Epithelial cell of proximal tubule (primary cell): ENCODE data around the gene DOCK2. TPM values are rescaled to one million over a fixed set of nuclear protein-coding genes. Genes with fewer than 3 reads are reported as not detected.

Experiments used
- DNase-seq: peaks from one replicate; pipeline ENCODE4 v3.0.0-alpha.2; 2011; ENCODE audit warnings: low read depth
- H3K4me3 ChIP-seq: 2 replicates; pipeline ENCODE4 v1.5.1; 2011; ENCODE audit warnings: low read depth, mild to moderate bottlenecking, low read length
- CTCF ChIP-seq: conservative IDR thresholded peaks from 2 replicates; pipeline ENCODE4 v1.5.1; 2012; ENCODE audit warnings: low read depth, mild to moderate bottlenecking, low read length
- total RNA-seq: library from RNA; depleted of rRNA; stranded (reverse); fragments of >200 nt; gene quantifications from 2 replicates; pipeline ENCODE4 v1.2.3, GENCODE V29; 2015

DOCK2 gene
- total RNA-seq, 1 donor from 2014 or later = 30.4 TPM

DNA sequence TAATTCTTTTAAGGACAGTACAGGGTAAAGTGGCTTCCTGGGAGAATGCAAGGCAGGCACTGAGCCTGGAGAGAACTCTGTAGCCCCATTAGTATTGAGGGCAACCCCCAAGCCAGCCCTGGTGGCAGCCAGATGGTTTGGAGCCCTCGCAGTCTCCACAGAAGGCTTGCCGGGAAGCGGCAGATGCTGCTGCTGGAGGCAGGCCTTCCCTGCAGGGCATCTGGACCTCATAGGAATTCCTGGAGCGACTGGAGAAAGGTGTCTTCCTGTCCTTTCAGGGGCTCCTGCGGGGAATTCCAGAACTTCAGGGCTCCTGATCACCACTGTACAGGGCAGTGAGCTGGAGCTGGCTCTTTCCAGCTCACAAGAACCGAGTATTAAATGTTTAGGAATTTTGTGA is 175.7 kb downstream of the DOCK2 start:
- H3K4me3 ChIP-seq = no peak overlapping the region
- no peak for TF ChIP-seq CTCF
- DNase-seq = no peak

- TF ChIP-seq CTCF = no peak
- DNase-seq = no peak
- no peak overlapping the region for H3K4me3 ChIP-seq
Measured at GRCh38 chr5:169814045-169814444, 177.0 kb downstream of the DOCK2 start.

- H3K4me3 ChIP-seq = no peak overlapping the region
- no peak for DNase-seq
- no peak for TF ChIP-seq CTCF
Measured at GRCh38 chr5:169814522-169814921, 177.4 kb downstream of the DOCK2 start.

DNA sequence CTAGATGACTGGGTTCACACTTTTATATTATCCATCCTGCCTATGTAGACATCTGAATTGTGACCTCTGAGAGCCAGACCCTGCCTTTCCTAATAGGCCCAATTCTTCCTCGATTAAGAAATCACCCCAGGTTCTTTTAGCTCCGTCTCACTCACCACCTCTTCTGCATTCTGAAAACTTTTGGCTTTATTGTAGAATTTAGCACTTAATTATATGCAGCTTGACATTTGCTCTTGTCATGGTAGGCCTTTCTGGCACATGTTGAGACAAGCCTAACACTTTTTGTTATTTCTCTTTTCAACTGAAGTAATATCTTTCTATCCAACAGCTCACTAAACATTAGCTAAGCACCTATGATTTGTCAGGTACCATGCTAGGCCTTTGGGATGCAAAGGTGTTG is 180.0 kb downstream of the DOCK2 start:
- no peak for TF ChIP-seq CTCF
- H3K4me3 ChIP-seq = no peak overlapping the region
- DNase-seq = no peak

DNA sequence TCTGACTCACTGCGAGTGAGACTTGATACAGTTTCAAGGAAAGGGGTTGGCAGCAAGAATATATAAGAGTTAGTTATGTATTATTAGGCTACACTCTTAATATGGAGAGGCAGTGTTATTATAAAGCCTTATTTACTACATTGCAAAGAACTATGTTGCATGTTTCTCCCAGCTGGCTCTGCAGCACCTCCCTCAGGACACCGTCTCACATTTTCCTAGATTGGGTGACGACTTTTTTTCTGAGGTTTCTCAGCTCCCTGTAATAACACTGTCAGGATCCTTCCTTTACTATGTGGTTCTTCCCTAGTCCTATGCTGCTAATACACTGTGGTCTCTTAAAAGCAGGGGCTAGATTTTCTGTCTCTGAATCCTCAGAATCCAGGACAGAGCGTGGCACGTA is 189.5 kb downstream of the DOCK2 start:
- peak; percentile 57 for TF ChIP-seq CTCF
- DNase-seq = no peak

DNA sequence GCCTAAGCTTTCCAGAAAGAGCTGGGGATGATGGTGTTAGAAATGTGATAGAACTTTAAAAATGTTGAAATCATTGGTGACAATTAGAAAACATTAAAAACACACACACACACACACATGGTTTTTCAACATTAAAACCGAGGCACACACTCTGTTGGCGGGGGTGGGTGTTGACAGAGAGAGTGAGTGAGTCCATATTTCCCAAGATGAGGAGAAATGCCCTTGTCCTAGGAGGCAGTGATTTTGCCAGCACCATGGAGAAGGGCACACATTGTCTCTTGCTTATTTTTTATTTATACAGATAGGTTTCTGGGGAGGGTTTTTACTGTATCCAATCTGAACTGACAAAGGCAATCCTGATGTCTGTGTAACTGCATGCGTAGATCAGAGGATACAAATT is 190.7 kb downstream of the DOCK2 start:
- no peak for TF ChIP-seq CTCF
- no peak for DNase-seq
- no peak overlapping the region for H3K4me3 ChIP-seq

More for the DNA sequence above, 189.5 kb downstream of the DOCK2 start:
- H3K4me3 ChIP-seq = no peak overlapping the region

- no peak for TF ChIP-seq CTCF
- no peak for DNase-seq
- no peak overlapping the region for H3K4me3 ChIP-seq
Measured at GRCh38 chr5:169828385-169828784, 191.3 kb downstream of the DOCK2 start.
